HepG2 (cell line): ENCODE measurements around the gene ARHGDIA. TPM values are rescaled to one million over a fixed set of nuclear protein-coding genes. Genes with fewer than 3 reads are reported as not detected.

Experiments used
- AGO2 ChIP-seq: fragments of 200-400 bp; formaldehyde crosslinking; optimal IDR thresholded peaks from 2 replicates; pipeline ENCODE3; 2017; ENCODE audit warnings: mild to moderate bottlenecking, low read depth, low read length, moderate library complexity
- ARID2 ChIP-seq: sonication (generic); formaldehyde crosslinking; IDR thresholded peaks from 2 replicates; pipeline ENCODE4 v1.8.1; 2022; ENCODE audit warnings: mild to moderate bottlenecking, missing genetic modification reagents, borderline replicate concordance
- HDAC6 ChIP-seq: fragments of 200-600 bp; sonication (generic); IDR thresholded peaks from 2 replicates; pipeline ENCODE4 v1.7.0; 2017; ENCODE audit warnings: mild to moderate bottlenecking, antibody characterized with exemption, low read length, low read depth
- KDM3A ChIP-seq: IDR thresholded peaks from 2 replicates; pipeline ENCODE4 v1.6.1; 2018; ENCODE audit warnings: low read depth, missing compliant biosample characterization
- KLF11 ChIP-seq: IDR thresholded peaks from 2 replicates; pipeline ENCODE4 v1.6.1; 2016; ENCODE audit warnings: missing compliant biosample characterization
- NFIC ChIP-seq: IDR thresholded peaks from 2 replicates; pipeline ENCODE4 v1.6.1; 2012; ENCODE audit warnings: mild to moderate bottlenecking, low read length, inconsistent platforms
- PRPF4 ChIP-seq: fragments of 200-400 bp; formaldehyde crosslinking; IDR thresholded peaks from 2 replicates; pipeline ENCODE4 v1.6.1; 2016; ENCODE audit warnings: low read length, low read depth; ENCODE audit not compliant: poor library complexity, severe bottlenecking
- SALL1 ChIP-seq: sonication (generic); formaldehyde crosslinking; IDR thresholded peaks from 2 replicates; pipeline ENCODE4 v1.8.0; 2022; ENCODE audit warnings: mild to moderate bottlenecking, missing genetic modification reagents
- SIX1 ChIP-seq: sonication (generic); formaldehyde crosslinking; IDR thresholded peaks from 2 replicates; pipeline ENCODE4 v1.4.0; 2020; ENCODE audit warnings: missing genetic modification reagents, borderline replicate concordance
- SMAD1 ChIP-seq: sonication (generic); formaldehyde crosslinking; IDR thresholded peaks from 2 replicates; pipeline ENCODE4 v1.4.0; 2020; ENCODE audit warnings: missing genetic modification reagents, low read depth, mild to moderate bottlenecking, borderline replicate concordance
- SMC3 ChIP-seq: IDR thresholded peaks from 2 replicates; pipeline ENCODE4 v1.6.1; 2011; ENCODE audit warnings: low read length, improper control_type of control experiment
- ZNF251 ChIP-seq: sonication (generic); formaldehyde crosslinking; IDR thresholded peaks from 2 replicates; pipeline ENCODE4 v1.9.0; 2021; ENCODE audit warnings: mild to moderate bottlenecking, missing genetic modification reagents
- ZNF296 ChIP-seq: sonication (generic); formaldehyde crosslinking; conservative IDR thresholded peaks from 2 replicates; pipeline ENCODE4 v1.5.0; 2020; ENCODE audit warnings: mild to moderate bottlenecking, missing genetic modification reagents
- ZNF367 ChIP-seq: sonication (generic); formaldehyde crosslinking; IDR thresholded peaks from 2 replicates; pipeline ENCODE4 v1.4.0; 2020; ENCODE audit warnings: missing genetic modification reagents, borderline replicate concordance
- ZNF562 ChIP-seq: sonication (generic); formaldehyde crosslinking; IDR thresholded peaks from 2 replicates; pipeline ENCODE4 v1.8.0; 2022; ENCODE audit warnings: missing genetic modification reagents, borderline replicate concordance
- ZNF607 ChIP-seq: sonication (generic); formaldehyde crosslinking; IDR thresholded peaks from 2 replicates; pipeline ENCODE4 v1.5.1; 2020; ENCODE audit warnings: missing genetic modification reagents, mild to moderate bottlenecking, borderline replicate concordance
- ZNF672 ChIP-seq: sonication (generic); formaldehyde crosslinking; IDR thresholded peaks from 2 replicates; pipeline ENCODE4 v1.8.1; 2022; ENCODE audit warnings: missing genetic modification reagents
- ZNF788 ChIP-seq: sonication (generic); formaldehyde crosslinking; IDR thresholded peaks from 2 replicates; pipeline ENCODE4 v1.5.0; 2020; ENCODE audit warnings: mild to moderate bottlenecking, missing genetic modification reagents, borderline replicate concordance
- polyA plus RNA-seq, 8 experiments: library from polyadenylated mRNA; depleted of rRNA in 3 of 8; stranded (reverse) in 7 of 8; unstranded in 1 of 8; fragments of >200 nt; fragmentation: Illumina TruSeq in 4 of 8; extraction: Trizol in 4 of 8; gene quantifications; 2 replicates each; pipeline versions ENCODE4 v1.2.1 to v1.2.3, GENCODE V29; 2011 to 2016; ENCODE audit warnings: low read depth in 4 of 8, missing spikeins in 1 of 8, mixed read lengths in 1 of 8; ENCODE audit not compliant: insufficient read depth in 1 of 8
- total RNA-seq, 5 experiments: library from RNA; depleted of rRNA; stranded (reverse); fragments of >200 nt; fragmentation: Illumina TruSeq; extraction: Trizol; gene quantifications; 2 replicates each; pipeline ENCODE4 v1.2.3, GENCODE V29; 2016; ENCODE audit warnings: low read depth in 1 of 5
- TF ChIP-seq, protein P1 (sequence below): IDR thresholded peaks from 2 replicates; pipeline ENCODE4 v1.6.1; 2016; ENCODE audit warnings: mild to moderate bottlenecking, missing biosample characterization, missing genetic modification reagents
- TF ChIP-seq, protein P2 (sequence below): sonication (generic); formaldehyde crosslinking; IDR thresholded peaks from 2 replicates; pipeline ENCODE4 v1.8.1; 2022; ENCODE audit warnings: low read depth, mild to moderate bottlenecking, missing genetic modification reagents
- TF ChIP-seq, protein P3 (sequence below): sonication (generic); formaldehyde crosslinking; IDR thresholded peaks from 2 replicates; pipeline ENCODE4 v1.5.0; 2020; ENCODE audit warnings: missing genetic modification reagents
- TF ChIP-seq, protein P4 (sequence below): sonication (generic); formaldehyde crosslinking; IDR thresholded peaks from 2 replicates; pipeline ENCODE4 v1.5.0; 2020; ENCODE audit warnings: mild to moderate bottlenecking, missing genetic modification reagents
- TF ChIP-seq, protein P5 (sequence below): IDR thresholded peaks from 2 replicates; pipeline ENCODE4 v1.6.1; 2016
- TF ChIP-seq, protein P6 (sequence below): sonication (generic); formaldehyde crosslinking; IDR thresholded peaks from 2 replicates; pipeline ENCODE4 v1.4.0; 2020; ENCODE audit warnings: missing genetic modification reagents

ARHGDIA gene
- total and polyA plus RNA-seq, 2 of the 13 experiments (the other 11 are each of a cell fraction or from before 2014, with no cell fraction given) = 40.0 to 64.0 TPM

DNA sequence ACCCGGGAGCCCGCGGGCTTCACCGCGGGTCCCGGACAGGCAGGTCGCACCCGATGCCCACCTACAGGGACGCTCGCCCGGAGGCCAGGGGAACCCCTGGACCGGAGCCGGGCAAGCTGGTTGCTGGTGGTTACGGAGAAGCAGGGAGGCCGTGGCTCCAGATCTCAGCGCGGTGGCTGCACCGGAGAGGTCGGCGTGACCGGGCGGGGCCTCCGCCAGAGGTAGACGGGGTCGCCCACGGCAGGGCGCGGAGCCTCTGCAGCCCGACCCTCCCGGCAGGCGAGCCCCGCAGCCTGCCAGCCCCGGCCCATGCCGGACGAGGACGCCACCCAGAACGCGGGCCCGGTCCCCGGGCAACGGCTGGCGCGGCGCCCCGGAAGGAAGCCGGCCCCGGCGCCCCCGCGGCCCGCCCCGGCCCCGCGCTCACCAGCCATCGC, 39.7 kb upstream of the ARHGDIA start (continued):
- TF ChIP-seq ZNF607 (CRISPR knock-in tag) = no peak
- TF ChIP-seq ZNF296 (CRISPR knock-in tag) = no peak
- 0 out of 2 replicates have a peak, but pooled peaks have one; percentile 7 for TF ChIP-seq KDM3A (CRISPR knock-in tag)
- no peak for TF ChIP-seq ZNF251 (CRISPR knock-in tag)
- TF ChIP-seq, protein P1, sequence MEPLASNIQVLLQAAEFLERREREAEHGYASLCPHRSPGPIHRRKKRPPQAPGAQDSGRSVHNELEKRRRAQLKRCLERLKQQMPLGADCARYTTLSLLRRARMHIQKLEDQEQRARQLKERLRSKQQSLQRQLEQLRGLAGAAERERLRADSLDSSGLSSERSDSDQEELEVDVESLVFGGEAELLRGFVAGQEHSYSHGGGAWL = peak; percentile 75; the same call in 1 of the 2 replicates
- no peak; the same call in 1 of the 2 replicates for TF ChIP-seq ZNF788 (CRISPR knock-in tag)
- no peak for TF ChIP-seq PRPF4
- no peak for TF ChIP-seq SMC3
- TF ChIP-seq ZNF367 = no peak
- TF ChIP-seq KLF11 (CRISPR knock-in tag) = no peak; the same call in 1 of the 2 replicates
- TF ChIP-seq SALL1 (CRISPR knock-in tag) = no peak
- TF ChIP-seq, protein P2, sequence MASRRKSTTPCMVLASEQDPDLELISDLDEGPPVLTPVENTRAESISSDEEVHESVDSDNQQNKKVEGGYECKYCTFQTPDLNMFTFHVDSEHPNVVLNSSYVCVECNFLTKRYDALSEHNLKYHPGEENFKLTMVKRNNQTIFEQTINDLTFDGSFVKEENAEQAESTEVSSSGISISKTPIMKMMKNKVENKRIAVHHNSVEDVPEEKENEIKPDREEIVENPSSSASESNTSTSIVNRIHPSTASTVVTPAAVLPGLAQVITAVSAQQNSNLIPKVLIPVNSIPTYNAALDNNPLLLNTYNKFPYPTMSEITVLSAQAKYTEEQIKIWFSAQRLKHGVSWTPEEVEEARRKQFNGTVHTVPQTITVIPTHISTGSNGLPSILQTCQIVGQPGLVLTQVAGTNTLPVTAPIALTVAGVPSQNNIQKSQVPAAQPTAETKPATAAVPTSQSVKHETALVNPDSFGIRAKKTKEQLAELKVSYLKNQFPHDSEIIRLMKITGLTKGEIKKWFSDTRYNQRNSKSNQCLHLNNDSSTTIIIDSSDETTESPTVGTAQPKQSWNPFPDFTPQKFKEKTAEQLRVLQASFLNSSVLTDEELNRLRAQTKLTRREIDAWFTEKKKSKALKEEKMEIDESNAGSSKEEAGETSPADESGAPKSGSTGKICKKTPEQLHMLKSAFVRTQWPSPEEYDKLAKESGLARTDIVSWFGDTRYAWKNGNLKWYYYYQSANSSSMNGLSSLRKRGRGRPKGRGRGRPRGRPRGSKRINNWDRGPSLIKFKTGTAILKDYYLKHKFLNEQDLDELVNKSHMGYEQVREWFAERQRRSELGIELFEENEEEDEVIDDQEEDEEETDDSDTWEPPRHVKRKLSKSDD (CRISPR knock-in tag) = no peak
- TF ChIP-seq SMAD1 (CRISPR knock-in tag) = no peak
- TF ChIP-seq, protein P3, sequence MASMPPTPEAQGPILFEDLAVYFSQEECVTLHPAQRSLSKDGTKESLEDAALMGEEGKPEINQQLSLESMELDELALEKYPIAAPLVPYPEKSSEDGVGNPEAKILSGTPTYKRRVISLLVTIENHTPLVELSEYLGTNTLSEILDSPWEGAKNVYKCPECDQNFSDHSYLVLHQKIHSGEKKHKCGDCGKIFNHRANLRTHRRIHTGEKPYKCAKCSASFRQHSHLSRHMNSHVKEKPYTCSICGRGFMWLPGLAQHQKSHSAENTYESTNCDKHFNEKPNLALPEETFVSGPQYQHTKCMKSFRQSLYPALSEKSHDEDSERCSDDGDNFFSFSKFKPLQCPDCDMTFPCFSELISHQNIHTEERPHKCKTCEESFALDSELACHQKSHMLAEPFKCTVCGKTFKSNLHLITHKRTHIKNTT (CRISPR knock-in tag) = no peak; the same call in 1 of the 2 replicates
- no peak for TF ChIP-seq ZNF672 (CRISPR knock-in tag)
- TF ChIP-seq NFIC = no peak; the same call in 1 of the 2 replicates
- peak; percentile 94 for TF ChIP-seq AGO2
- TF ChIP-seq, protein P4, sequence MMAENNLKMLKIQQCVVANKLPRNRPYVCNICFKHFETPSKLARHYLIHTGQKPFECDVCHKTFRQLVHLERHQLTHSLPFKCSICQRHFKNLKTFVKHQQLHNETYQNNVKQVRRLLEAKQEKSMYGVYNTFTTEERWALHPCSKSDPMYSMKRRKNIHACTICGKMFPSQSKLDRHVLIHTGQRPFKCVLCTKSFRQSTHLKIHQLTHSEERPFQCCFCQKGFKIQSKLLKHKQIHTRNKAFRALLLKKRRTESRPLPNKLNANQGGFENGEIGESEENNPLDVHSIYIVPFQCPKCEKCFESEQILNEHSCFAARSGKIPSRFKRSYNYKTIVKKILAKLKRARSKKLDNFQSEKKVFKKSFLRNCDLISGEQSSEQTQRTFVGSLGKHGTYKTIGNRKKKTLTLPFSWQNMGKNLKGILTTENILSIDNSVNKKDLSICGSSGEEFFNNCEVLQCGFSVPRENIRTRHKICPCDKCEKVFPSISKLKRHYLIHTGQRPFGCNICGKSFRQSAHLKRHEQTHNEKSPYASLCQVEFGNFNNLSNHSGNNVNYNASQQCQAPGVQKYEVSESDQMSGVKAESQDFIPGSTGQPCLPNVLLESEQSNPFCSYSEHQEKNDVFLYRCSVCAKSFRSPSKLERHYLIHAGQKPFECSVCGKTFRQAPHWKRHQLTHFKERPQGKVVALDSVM (CRISPR knock-in tag) = no peak
- TF ChIP-seq, protein P5, sequence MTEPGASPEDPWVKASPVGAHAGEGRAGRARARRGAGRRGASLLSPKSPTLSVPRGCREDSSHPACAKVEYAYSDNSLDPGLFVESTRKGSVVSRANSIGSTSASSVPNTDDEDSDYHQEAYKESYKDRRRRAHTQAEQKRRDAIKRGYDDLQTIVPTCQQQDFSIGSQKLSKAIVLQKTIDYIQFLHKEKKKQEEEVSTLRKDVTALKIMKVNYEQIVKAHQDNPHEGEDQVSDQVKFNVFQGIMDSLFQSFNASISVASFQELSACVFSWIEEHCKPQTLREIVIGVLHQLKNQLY (CRISPR knock-in tag) = no peak; the same call in 1 of the 2 replicates
- TF ChIP-seq ARID2 (CRISPR knock-in tag) = no peak
- TF ChIP-seq, protein P6, sequence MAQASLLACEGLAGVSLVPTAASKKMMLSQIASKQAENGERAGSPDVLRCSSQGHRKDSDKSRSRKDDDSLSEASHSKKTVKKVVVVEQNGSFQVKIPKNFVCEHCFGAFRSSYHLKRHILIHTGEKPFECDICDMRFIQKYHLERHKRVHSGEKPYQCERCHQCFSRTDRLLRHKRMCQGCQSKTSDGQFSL (CRISPR knock-in tag) = no peak
- no peak for TF ChIP-seq HDAC6
- TF ChIP-seq ZNF562 = no peak
- no peak for TF ChIP-seq SIX1 (CRISPR knock-in tag)
